ENCODE results near the gene SLC26A2. TPM values are rescaled to one million over a fixed set of nuclear protein-coding genes. Genes with fewer than 3 reads are reported as not detected.
A peak's percentile ranks its signal among the peaks of the same experiment; 100 is the strongest.

The SLC26A2 gene
- total and polyA plus RNA-seq, 7 experiments from 2014 or later: 3.2 to 16.5 (median 5.7) TPM

GRCh38 chr5:150006318-150006717 is 45.8 kb downstream of the SLC26A2 start:
- no peak overlapping the region for H3K4me3 Mint-ChIP-seq
- intact Hi-C loops (cut with micrococcal nuclease): loop anchor here in 1 of 2 donors (10.0 kb wide), 1 partner anchor 1622 kb away; the partner anchor contains the start of gene FBXO38
- H3K27me3 ChIP-seq (ENCODE audit: control insufficient read depth in 2 of 2, insufficient read depth in 2 of 2, low read length in 2 of 2): no peaks in the 10 kb centered on the region
- DNase-seq (no peak), ATAC-seq (no peak)
- no peak overlapping the region for H3K27ac ChIP-seq (ENCODE audit: low read depth, low read length)
- CTCF ChIA-PET: interaction anchor here (1.5 to 1.7 kb wide), 2 partner anchors 153 to 212 kb away, joined by 3 to 4 read pairs; no protein-coding TSS in a partner anchor
- H3K27me3 Mint-ChIP-seq: no peaks in the 10 kb centered on the region
- no peaks in the 10 kb centered on the region for H3K9me3 Mint-ChIP-seq
- H3K27ac Mint-ChIP-seq: peak overlapping the region in 1 of 9 donors; percentile 79
- H3K4me1 Mint-ChIP-seq: peaks cover 23 to 69% (median 49%) of the 10 kb centered on the region in 7 donors
- H3K4me3 ChIP-seq (ENCODE audit: low read length): no peak overlapping the region
- H3K36me3 ChIP-seq (ENCODE audit: control insufficient read depth in 2 of 3, insufficient read depth in 3 of 3, low read length in 3 of 3): peaks cover 4 to 65% (median 5%) of the 10 kb centered on the region in 3 experiments
- POLR2A ChIA-PET: interaction anchor here (2.1 kb wide), 1 partner anchor 12 kb away, joined by 7 read pairs; no protein-coding TSS in a partner anchor
- peaks cover 12 to 13% of the 10 kb centered on the region in 2 donors for H3K4me1 ChIP-seq (ENCODE audit: control insufficient read depth in 2 of 2, insufficient read depth in 2 of 2, low read length in 2 of 2)
- H3K9me3 ChIP-seq (ENCODE audit: control insufficient read depth in 2 of 3, low read length in 3 of 3): no peaks in the 10 kb centered on the region
- H3K36me3 Mint-ChIP-seq: peaks cover 8 to 55% (median 46%) of the 10 kb centered on the region in 5 donors

GRCh38 chr5:150007050-150007449 is 46.5 kb downstream of the SLC26A2 start:
- Histone ChIP-seq H3K27ac (ENCODE audit: low read depth, low read length) (no peak overlapping the region), H3K27me3 (ENCODE audit: control insufficient read depth in 2 of 2, insufficient read depth in 2 of 2, low read length in 2 of 2) (no peaks in the 10 kb centered on the region), H3K4me1 (ENCODE audit: control insufficient read depth in 2 of 2, insufficient read depth in 2 of 2, low read length in 2 of 2) (peaks cover 7% of the 10 kb centered on the region in 2 donors), H3K36me3 (ENCODE audit: control insufficient read depth in 2 of 3, insufficient read depth in 3 of 3, low read length in 3 of 3) (peaks cover 4 to 70% (median 5%) of the 10 kb centered on the region in 3 experiments), H3K9me3 (ENCODE audit: control insufficient read depth in 2 of 3, low read length in 3 of 3) (no peaks in the 10 kb centered on the region), H3K4me3 (ENCODE audit: low read length) (no peak overlapping the region)
- peaks cover 10 to 60% (median 45%) of the 10 kb centered on the region in 5 donors for H3K36me3 Mint-ChIP-seq
- ATAC-seq (no peak), DNase-seq (no peak)
- POLR2A ChIA-PET: interaction anchor here (2.1 kb wide), 1 partner anchor 11 kb away, joined by 7 read pairs; no protein-coding TSS in a partner anchor
- CTCF ChIA-PET: interaction anchor here (0.9 kb wide), 1 partner anchor 47 kb away, joined by 3 read pairs; no protein-coding TSS in a partner anchor
- no peak overlapping the region for H3K4me3 Mint-ChIP-seq
- H3K4me1 Mint-ChIP-seq: peaks cover 17 to 64% (median 43%) of the 10 kb centered on the region in 7 donors
- no peaks in the 10 kb centered on the region for H3K27me3 Mint-ChIP-seq
- H3K9me3 Mint-ChIP-seq: no peaks in the 10 kb centered on the region
- intact Hi-C loops (cut with micrococcal nuclease): loop anchor here in 1 of 2 donors (10.0 kb wide), 1 partner anchor 1622 kb away; the partner anchor contains the start of gene FBXO38
- H3K27ac Mint-ChIP-seq: no peak overlapping the region

GRCh38 chr5:150009671-150010387 is 49.3 kb downstream of the SLC26A2 start:
- H3K27ac Mint-ChIP-seq: peak overlapping the region in 1 of 9 donors; percentile 83
- ATAC-seq (no peak), DNase-seq (no peak)
- Histone ChIP-seq H3K4me3 (ENCODE audit: low read length) (no peak overlapping the region), H3K9me3 (ENCODE audit: control insufficient read depth in 2 of 3, low read length in 3 of 3) (no peaks in the 10 kb centered on the region), H3K4me1 (ENCODE audit: control insufficient read depth in 2 of 2, insufficient read depth in 2 of 2, low read length in 2 of 2) (no peaks in the 10 kb centered on the region), H3K36me3 (ENCODE audit: control insufficient read depth in 2 of 3, insufficient read depth in 3 of 3, low read length in 3 of 3) (peaks cover 13 to 92% (median 23%) of the 10 kb centered on the region in 3 experiments), H3K27me3 (ENCODE audit: control insufficient read depth in 2 of 2, insufficient read depth in 2 of 2, low read length in 2 of 2) (no peaks in the 10 kb centered on the region), H3K27ac (ENCODE audit: low read depth, low read length) (no peak overlapping the region)
- POLR2A ChIA-PET: interaction anchor here (0.6 to 0.9 kb wide), 2 partner anchors 9 to 644 kb away, joined by 3 to 4 read pairs; partner anchors contain the start of genes HMGXB3 and TIGD6
- intact Hi-C loops (cut with micrococcal nuclease): loop anchor here in 1 of 2 donors (10.0 kb wide), 1 partner anchor 1625 kb away; the partner anchor contains the start of gene FBXO38
- peaks cover 25 to 79% (median 61%) of the 10 kb centered on the region in 5 donors for H3K36me3 Mint-ChIP-seq
- no peaks in the 10 kb centered on the region for H3K27me3 Mint-ChIP-seq
- no peak overlapping the region for H3K4me3 Mint-ChIP-seq
- H3K4me1 Mint-ChIP-seq: peaks cover 5 to 47% (median 25%) of the 10 kb centered on the region in 7 donors
- CTCF ChIA-PET: no interaction called here
- no peaks in the 10 kb centered on the region for H3K9me3 Mint-ChIP-seq

- Mint-ChIP-seq H3K27me3 (no peaks in the 10 kb centered on the region), H3K4me3 (no peak overlapping the region), H3K27ac (no peak overlapping the region), H3K36me3 (peaks cover 25 to 85% (median 71%) of the 10 kb centered on the region in 5 donors), H3K4me1 (peaks cover 0 to 22% (median 5%) of the 10 kb centered on the region in 7 donors), H3K9me3 (peaks cover 0 to 7% (median 0%) of the 10 kb centered on the region in 11 donors)
- Histone ChIP-seq H3K9me3 (ENCODE audit: control insufficient read depth in 2 of 3, low read length in 3 of 3) (no peaks in the 10 kb centered on the region), H3K4me1 (ENCODE audit: control insufficient read depth in 2 of 2, insufficient read depth in 2 of 2, low read length in 2 of 2) (no peaks in the 10 kb centered on the region), H3K27me3 (ENCODE audit: control insufficient read depth in 2 of 2, insufficient read depth in 2 of 2, low read length in 2 of 2) (no peaks in the 10 kb centered on the region), H3K4me3 (ENCODE audit: low read length) (no peak overlapping the region), H3K27ac (ENCODE audit: low read depth, low read length) (no peak overlapping the region), H3K36me3 (ENCODE audit: control insufficient read depth in 2 of 3, insufficient read depth in 3 of 3, low read length in 3 of 3) (peaks cover 8 to 93% (median 49%) of the 10 kb centered on the region in 3 experiments)
- ChIA-PET CTCF (no interaction called here), POLR2A (no interaction called here)
- DNase-seq (no peak), ATAC-seq (no peak)
- intact Hi-C loops (cut with micrococcal nuclease): no loop called here
Measured at GRCh38 chr5:150013931-150014330, 53.4 kb downstream of the SLC26A2 start.

- ChIA-PET CTCF (no interaction called here), POLR2A (no interaction called here)
- Mint-ChIP-seq H3K27ac (no peak overlapping the region), H3K9me3 (peaks cover 0 to 7% (median 0%) of the 10 kb centered on the region in 11 donors), H3K4me1 (peaks cover 0 to 22% (median 4%) of the 10 kb centered on the region in 7 donors), H3K36me3 (peaks cover 24 to 88% (median 77%) of the 10 kb centered on the region in 5 donors), H3K27me3 (no peaks in the 10 kb centered on the region), H3K4me3 (no peak overlapping the region)
- Histone ChIP-seq H3K4me3 (ENCODE audit: low read length) (no peak overlapping the region), H3K4me1 (ENCODE audit: control insufficient read depth in 2 of 2, insufficient read depth in 2 of 2, low read length in 2 of 2) (no peaks in the 10 kb centered on the region), H3K9me3 (ENCODE audit: control insufficient read depth in 2 of 3, low read length in 3 of 3) (no peaks in the 10 kb centered on the region), H3K36me3 (ENCODE audit: control insufficient read depth in 2 of 3, insufficient read depth in 3 of 3, low read length in 3 of 3) (peaks cover 8 to 93% (median 52%) of the 10 kb centered on the region in 3 experiments), H3K27me3 (ENCODE audit: control insufficient read depth in 2 of 2, insufficient read depth in 2 of 2, low read length in 2 of 2) (no peaks in the 10 kb centered on the region), H3K27ac (ENCODE audit: low read depth, low read length) (no peak overlapping the region)
- DNase-seq (no peak), ATAC-seq (no peak)
- intact Hi-C loops (cut with micrococcal nuclease): no loop called here
Measured at GRCh38 chr5:150014456-150014855, 53.9 kb downstream of the SLC26A2 start.

- no peak overlapping the region for H3K27ac Mint-ChIP-seq
- no peak for DNase-seq
- no peaks in the 10 kb centered on the region for H3K27me3 ChIP-seq (ENCODE audit: control insufficient read depth in 2 of 2, insufficient read depth in 2 of 2, low read length in 2 of 2)
- no peaks in the 10 kb centered on the region for H3K9me3 ChIP-seq (ENCODE audit: control insufficient read depth in 2 of 3, low read length in 3 of 3)
- ATAC-seq: no peak
- POLR2A ChIA-PET: no interaction called here
- no peaks in the 10 kb centered on the region for H3K4me1 ChIP-seq (ENCODE audit: control insufficient read depth in 2 of 2, insufficient read depth in 2 of 2, low read length in 2 of 2)
- peaks cover 0 to 7% (median 0%) of the 10 kb centered on the region in 11 donors for H3K9me3 Mint-ChIP-seq
- peaks cover 8 to 93% (median 55%) of the 10 kb centered on the region in 3 experiments for H3K36me3 ChIP-seq (ENCODE audit: control insufficient read depth in 2 of 3, insufficient read depth in 3 of 3, low read length in 3 of 3)
- CTCF ChIA-PET: no interaction called here
- no peak overlapping the region for H3K4me3 Mint-ChIP-seq
- intact Hi-C loops (cut with micrococcal nuclease): no loop called here
- H3K4me3 ChIP-seq (ENCODE audit: low read length): no peak overlapping the region
- H3K4me1 Mint-ChIP-seq: peaks cover 0 to 20% (median 4%) of the 10 kb centered on the region in 7 donors
- H3K36me3 Mint-ChIP-seq: peaks cover 17 to 91% (median 75%) of the 10 kb centered on the region in 5 donors
- H3K27ac ChIP-seq (ENCODE audit: low read depth, low read length): no peak overlapping the region
- no peaks in the 10 kb centered on the region for H3K27me3 Mint-ChIP-seq
Measured at GRCh38 chr5:150015415-150015814, 54.9 kb downstream of the SLC26A2 start.

Measured in naive thymus-derived CD4-positive, alpha-beta T cell (primary cell).